Keratinocyte (primary cell): ENCODE measurements around the gene LAD1.

Experiments
- CTCF ChIP-seq, 3 experiments: IDR thresholded peaks in 1 of 3; conservative IDR thresholded peaks in 1 of 3; optimal IDR thresholded peaks in 1 of 3; 2 replicates in 2 of 3; 3 replicates in 1 of 3; pipeline versions ENCODE3 to v1.5.1; 2011; ENCODE audit warnings: low read length in 3 of 3, mild to moderate bottlenecking in 3 of 3, moderate library complexity in 2 of 3, control low read depth in 1 of 3, inconsistent platforms in 1 of 3; ENCODE audit not compliant: insufficient read depth in 2 of 3; ENCODE audit errors: extremely low read depth in 1 of 3
- EZH2 ChIP-seq: IDR thresholded peaks from one replicate; pipeline ENCODE4 v1.6.1; 2012; ENCODE audit warnings: inconsistent platforms, mild to moderate bottlenecking, low read length, moderate library complexity

GRCh38 chr1:201409440-201409839 lies 10.3 kb upstream of the LAD1 start:
- TF ChIP-seq CTCF (optimal IDR thresholded peaks at IDR 0.05 in 1 of 3, IDR thresholded peaks at IDR 0.05 in 1 of 3, conservative IDR thresholded peaks at IDR 0.05 in 1 of 3; ENCODE audit: extremely low read depth in 1 of 3, insufficient read depth in 2 of 3, low read length in 3 of 3) (no peak), EZH2 (no peak)
